Measurements from ENCODE around the gene AZIN2.

GRCh38 chr1:33133478-33134105 is 52.6 kb downstream of the AZIN2 start:
- TF ChIP-seq EZH2 (IDR thresholded peaks at IDR 0.05; ENCODE audit: low read depth) (no peak), CTCF (conservative IDR thresholded peaks at IDR 0.05) (no peak)

Measured in PC-9 (cell line).